H9 (cell line): Measurements from ENCODE around the gene ZC3H18. TPM values are rescaled to one million over a fixed set of nuclear protein-coding genes. Genes with fewer than 3 reads are reported as not detected.

Source experiments
- DNase-seq: peaks from one replicate; pipeline ENCODE4 v3.0.0-alpha.2; 2017
- H2AFZ ChIP-seq: one replicate; pipeline ENCODE4 v1.6.1; 2013; ENCODE audit warnings: mild to moderate bottlenecking, low read length, control low read depth, moderate library complexity
- H2AK5ac ChIP-seq: 2 replicates; pipeline ENCODE4 v1.6.1; 2013; ENCODE audit warnings: low read length, control low read depth, mixed read lengths; ENCODE audit not compliant: insufficient read length
- H2BK120ac ChIP-seq: one replicate; pipeline ENCODE4 v1.6.1; 2013; ENCODE audit warnings: low read depth, mild to moderate bottlenecking, low read length, control low read depth, inconsistent platforms; ENCODE audit not compliant: poor library complexity, severe bottlenecking
- H2BK12ac ChIP-seq: 2 replicates; pipeline ENCODE4 v1.6.1; 2013; ENCODE audit warnings: low read length, control low read depth, mixed read lengths, low read depth; ENCODE audit not compliant: insufficient read length
- H2BK15ac ChIP-seq: 2 replicates; pipeline ENCODE4 v1.6.1; 2013; ENCODE audit warnings: low read depth, low read length, control low read depth
- H2BK20ac ChIP-seq: one replicate; pipeline ENCODE4 v1.6.1; 2013; ENCODE audit warnings: low read depth, mild to moderate bottlenecking, low read length, control low read depth, inconsistent platforms; ENCODE audit not compliant: poor library complexity, severe bottlenecking
- H2BK5ac ChIP-seq: 2 replicates; pipeline ENCODE4 v1.6.1; 2013; ENCODE audit warnings: low read length, control low read depth, mixed read lengths; ENCODE audit not compliant: insufficient read length
- H3K14ac ChIP-seq: 2 replicates; pipeline ENCODE4 v1.6.1; 2013; ENCODE audit warnings: low read length, control low read depth; ENCODE audit not compliant: insufficient read depth
- H3K18ac ChIP-seq: 2 replicates; pipeline ENCODE4 v1.6.1; 2013; ENCODE audit warnings: low read depth, mild to moderate bottlenecking, mixed read lengths, low read length, control low read depth; ENCODE audit not compliant: insufficient read length
- H3K23ac ChIP-seq: 2 replicates; pipeline ENCODE4 v1.6.1; 2013; ENCODE audit warnings: low read length, control low read depth, mixed read lengths, low read depth; ENCODE audit not compliant: insufficient read length
- H3K23me2 ChIP-seq: 2 replicates; pipeline ENCODE4 v1.6.1; 2013; ENCODE audit warnings: low read depth, mild to moderate bottlenecking, mixed read lengths, low read length, control low read depth; ENCODE audit not compliant: insufficient read length, poor library complexity, severe bottlenecking
- H3K27ac ChIP-seq: 2 replicates; pipeline ENCODE4 v1.5.1; 2013; ENCODE audit warnings: low read length, control low read depth, mixed read lengths, low read depth; ENCODE audit not compliant: insufficient read length
- H3K27me3 ChIP-seq: 2 replicates; pipeline ENCODE4 v1.6.1; 2013; ENCODE audit warnings: low read length, control low read depth, inconsistent platforms; ENCODE audit not compliant: insufficient read depth
- H3K4ac ChIP-seq: 2 replicates; pipeline ENCODE4 v1.6.1; 2013; ENCODE audit warnings: low read depth, mild to moderate bottlenecking, control low read depth, inconsistent platforms, low read length, moderate library complexity
- H3K4me1 ChIP-seq: 2 replicates; pipeline ENCODE4 v1.6.1; 2013; ENCODE audit warnings: low read length, control low read depth, inconsistent platforms; ENCODE audit not compliant: insufficient read depth
- H3K4me2 ChIP-seq: 2 replicates; pipeline ENCODE4 v1.6.1; 2013; ENCODE audit warnings: low read length, control low read depth, mixed read lengths; ENCODE audit not compliant: insufficient read length, insufficient read depth
- H3K56ac ChIP-seq: 2 replicates; pipeline ENCODE4 v1.6.1; 2013; ENCODE audit warnings: low read depth, mild to moderate bottlenecking, mixed read lengths, low read length, control low read depth; ENCODE audit not compliant: insufficient read length
- H3K79me1 ChIP-seq: 2 replicates; pipeline ENCODE4 v1.6.1; 2013; ENCODE audit warnings: low read depth, mild to moderate bottlenecking, moderate library complexity, low read length, control low read depth, inconsistent platforms; ENCODE audit not compliant: insufficient read depth, poor library complexity, severe bottlenecking
- H3K79me2 ChIP-seq: 2 replicates; pipeline ENCODE4 v1.6.1; 2013; ENCODE audit warnings: low read length, control low read depth, inconsistent platforms; ENCODE audit not compliant: insufficient read depth
- H3K9ac ChIP-seq: 2 replicates; pipeline ENCODE4 v1.6.1; 2013; ENCODE audit warnings: low read length, control low read depth, mixed read lengths; ENCODE audit not compliant: insufficient read length; ENCODE audit errors: extremely low read depth
- H3K9me3 ChIP-seq: one replicate; pipeline ENCODE4 v1.6.1; 2013; ENCODE audit warnings: low read depth, low read length, inconsistent platforms; ENCODE audit not compliant: control insufficient read depth
- H3T11ph ChIP-seq: one replicate; pipeline ENCODE4 v1.6.1; 2013; ENCODE audit warnings: mild to moderate bottlenecking, low read length, control low read depth, inconsistent platforms
- H4K20me1 ChIP-seq: one replicate; pipeline ENCODE4 v1.6.1; 2013; ENCODE audit not compliant: control insufficient read depth, insufficient read length, insufficient read depth
- H4K5ac ChIP-seq: 2 replicates; pipeline ENCODE4 v1.6.1; 2013; ENCODE audit warnings: low read depth, mild to moderate bottlenecking, mixed read lengths, low read length, control low read depth; ENCODE audit not compliant: insufficient read length
- H4K8ac ChIP-seq: replicated peaks from 2 replicates; pipeline ENCODE4 v1.6.1; 2013; ENCODE audit warnings: low read length, control low read depth, mixed read lengths, low read depth; ENCODE audit not compliant: insufficient read length
- H4K91ac ChIP-seq: 2 replicates; pipeline ENCODE4 v1.6.1; 2013; ENCODE audit warnings: low read depth, mild to moderate bottlenecking, moderate library complexity, mixed read lengths, low read length, control low read depth; ENCODE audit not compliant: insufficient read length
- H3K27ac Mint-ChIP-seq, 3 experiments: 2 replicates in 2 of 3; 3 replicates in 1 of 3; pipeline ENCODE4 v1.8.0; 2020 to 2021; ENCODE audit warnings: mixed read lengths in 3 of 3, mild to moderate bottlenecking in 1 of 3, moderate library complexity in 1 of 3
- H3K27me3 Mint-ChIP-seq: 2 replicates; pipeline ENCODE4 v1.8.0; 2021; ENCODE audit warnings: low read depth, mild to moderate bottlenecking, moderate library complexity, mixed read lengths
- H3K36me3 Mint-ChIP-seq, 3 experiments: 2 replicates in 2 of 3; 3 replicates in 1 of 3; pipeline ENCODE4 v1.8.0; 2020 to 2021; ENCODE audit warnings: low read depth in 3 of 3, mixed read lengths in 3 of 3; ENCODE audit not compliant: insufficient read depth in 1 of 3
- H3K4me1 Mint-ChIP-seq, 2 experiments: 2 replicates each; pipeline ENCODE4 v1.8.0; 2020; ENCODE audit warnings: mixed read lengths in 2 of 2
- H3K4me3 Mint-ChIP-seq, 2 experiments: 2 replicates in 1 of 2; 3 replicates in 1 of 2; pipeline ENCODE4 v1.8.0; 2020 to 2021; ENCODE audit warnings: mild to moderate bottlenecking in 2 of 2, mixed read lengths in 2 of 2, moderate library complexity in 1 of 2
- H3K9me3 Mint-ChIP-seq, 2 experiments: 2 replicates in 1 of 2; 3 replicates in 1 of 2; pipeline ENCODE4 v1.8.0; 2020; ENCODE audit warnings: mild to moderate bottlenecking in 2 of 2, mixed read lengths in 2 of 2, moderate library complexity in 1 of 2
- CTCF ChIP-seq: fragments of 200-600 bp; sonication (generic); conservative IDR thresholded peaks from 3 replicates; pipeline ENCODE4 v1.8.0; 2021; ENCODE audit warnings: antibody characterized with exemption, mild to moderate bottlenecking
- WGBS: extraction: QIAGEN DNeasy Blood & Tissue Kit; methylation state at CpG from one replicate; pipeline ENCODE4 v1.1.7; 2013; ENCODE audit warnings: missing lambda C conversion rate, low lambda C conversion rate, mixed read lengths; ENCODE audit not compliant: insufficient read length; ENCODE audit errors: extremely low coverage; 5-methylcytosine and 5-hydroxymethylcytosine counted together
- total RNA-seq: library from RNA; stranded (reverse); gene quantifications from 2 replicates; pipeline ENCODE4 v1.2.1, GENCODE V29; 2021

The ZC3H18 gene
- total RNA-seq, 1 experiment from 2014 or later: 69.7 TPM

- Mint-ChIP-seq H3K4me1 (peaks cover 7 to 21% of the 10 kb centered on the region in 2 experiments), H3K4me3 (no peak overlapping the region; a peak in 1 of 5 replicates), H3K36me3 (peaks cover 31 to 59% (median 56%) of the 10 kb centered on the region in 3 experiments; a peak in 6 of 7 replicates), H3K27me3 (no peaks in the 10 kb centered on the region), H3K9me3 (peaks cover 0 to 4% of the 10 kb centered on the region in 2 experiments; a peak in 1 of 5 replicates), H3K27ac (no peak overlapping the region; a peak in 1 of 7 replicates)
- no peak overlapping the region for H2AFZ ChIP-seq
- no peak overlapping the region for H4K91ac ChIP-seq
- no peak overlapping the region for H3K4ac ChIP-seq
- no peak overlapping the region for H2AK5ac ChIP-seq
- H3K23me2 ChIP-seq: no peaks in the 10 kb centered on the region
- H3T11ph ChIP-seq: no peak overlapping the region
- no peak overlapping the region for H3K56ac ChIP-seq
- no peak overlapping the region for H2BK12ac ChIP-seq
- no peaks in the 10 kb centered on the region for H3K4me1 ChIP-seq
- no peak overlapping the region for H4K8ac ChIP-seq
- DNase-seq: no peak
- no peaks in the 10 kb centered on the region for H4K20me1 ChIP-seq
- H3K9ac ChIP-seq: no peak overlapping the region
- H3K18ac ChIP-seq: no peak overlapping the region
- no peak overlapping the region for H3K23ac ChIP-seq
- no peak overlapping the region for H2BK120ac ChIP-seq
- no peak for TF ChIP-seq CTCF
- H3K27me3 ChIP-seq: no peaks in the 10 kb centered on the region
- H2BK5ac ChIP-seq: no peak overlapping the region
- H3K14ac ChIP-seq: no peak overlapping the region
- no peak overlapping the region for H3K4me2 ChIP-seq
- H3K79me2 ChIP-seq: no peaks in the 10 kb centered on the region
- H3K79me1 ChIP-seq: no peaks in the 10 kb centered on the region
- H3K27ac ChIP-seq: no peak overlapping the region
- H2BK20ac ChIP-seq: no peak overlapping the region
- H3K9me3 ChIP-seq: no peaks in the 10 kb centered on the region
- 100% methylated on average over 4 of the region's 25 CpGs for WGBS
- no peak overlapping the region for H2BK15ac ChIP-seq
- H4K5ac ChIP-seq: no peak overlapping the region
Observed at GRCh38 chr16:88599825-88600538, 29.8 kb downstream of the ZC3H18 start.
